ENCODE data around the gene FTHL17.

The FTHL17 gene

DNA sequence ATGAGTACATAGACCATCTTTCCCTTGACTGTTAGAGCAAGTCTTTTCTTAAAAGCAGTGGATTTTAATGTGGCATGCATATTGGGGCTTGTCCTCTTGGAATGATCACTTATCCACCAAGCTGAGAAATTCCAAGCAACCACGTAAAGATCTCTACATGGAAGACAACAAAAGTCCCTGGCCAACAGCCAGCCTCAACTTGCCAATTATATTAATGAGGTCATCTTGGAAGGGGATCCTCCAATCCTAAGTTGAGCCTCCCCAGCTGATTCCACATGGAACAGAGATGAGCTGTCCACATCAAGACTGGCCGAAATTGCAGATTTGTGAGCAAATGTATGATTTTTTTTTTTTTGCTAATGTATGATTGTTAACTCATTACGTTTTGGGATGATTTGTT is 20.6 kb upstream of the FTHL17 start:
- no peaks in the 10 kb centered on the region for H3K36me3 ChIP-seq
- no peaks in the 10 kb centered on the region for H3K9me3 ChIP-seq
- no peak overlapping the region for H3K27ac ChIP-seq
- H3K27me3 ChIP-seq, result no peaks in the 10 kb centered on the region
- H3K4me3 ChIP-seq (ENCODE audit: low read depth in 1 of 2, low read length in 1 of 2), result no peak overlapping the region
- no peak for TF ChIP-seq CTCF (IDR thresholded peaks at IDR 0.05)
- H3K4me1 ChIP-seq (ENCODE audit: control insufficient read depth in 1 of 2, insufficient read depth in 1 of 2, low read depth in 1 of 2, low read length in 1 of 2), result no peaks in the 10 kb centered on the region

- no peak for TF ChIP-seq CTCF (IDR thresholded peaks at IDR 0.05)
- no peak overlapping the region for H3K27ac ChIP-seq
- no peak overlapping the region for H3K4me3 ChIP-seq (ENCODE audit: low read depth in 1 of 2, low read length in 1 of 2)
- H3K4me1 ChIP-seq (ENCODE audit: control insufficient read depth in 1 of 2, insufficient read depth in 1 of 2, low read depth in 1 of 2, low read length in 1 of 2), result no peaks in the 10 kb centered on the region
- no peaks in the 10 kb centered on the region for H3K9me3 ChIP-seq
- no peaks in the 10 kb centered on the region for H3K27me3 ChIP-seq
- no peaks in the 10 kb centered on the region for H3K36me3 ChIP-seq
Observed at GRCh38 chrX:31091819-31092218, 20.0 kb upstream of the FTHL17 start.

GRCh38 chrX:31074522-31074921 is 2.7 kb upstream of the FTHL17 start:
- Histone ChIP-seq H3K9me3 (no peaks in the 10 kb centered on the region), H3K36me3 (no peaks in the 10 kb centered on the region), H3K27me3 (no peaks in the 10 kb centered on the region), H3K4me1 (ENCODE audit: control insufficient read depth in 1 of 2, insufficient read depth in 1 of 2, low read depth in 1 of 2, low read length in 1 of 2) (no peaks in the 10 kb centered on the region), H3K4me3 (ENCODE audit: low read depth in 1 of 2, low read length in 1 of 2) (no peak overlapping the region), H3K27ac (no peak overlapping the region)
- TF ChIP-seq CTCF (IDR thresholded peaks at IDR 0.05), result no peak

- no peak for TF ChIP-seq CTCF (IDR thresholded peaks at IDR 0.05)
- H3K27ac ChIP-seq, result no peak overlapping the region
Observed at GRCh38 chrX:31071262-31071661, 579 bp downstream of the FTHL17 start.

DNA sequence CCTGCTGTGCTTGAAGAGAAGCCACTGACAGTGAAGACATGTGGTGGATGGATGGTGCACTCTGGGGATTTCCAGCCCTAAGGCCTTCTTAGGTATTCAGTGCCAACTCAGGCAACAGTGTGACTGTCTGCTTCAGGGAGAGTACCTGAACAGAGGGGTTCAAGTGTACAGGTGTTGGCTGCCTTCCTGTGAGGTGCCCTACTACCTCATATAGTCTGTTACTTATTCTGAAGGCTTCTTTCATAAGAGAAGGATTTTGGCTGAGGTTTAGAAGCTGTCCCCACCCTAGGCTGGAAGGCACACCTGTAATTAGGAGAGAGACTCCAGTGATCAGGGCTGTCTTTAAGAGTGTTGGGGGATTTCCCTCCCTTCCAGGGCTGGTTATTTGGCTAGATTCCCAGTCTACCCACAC is 1.8 kb downstream of the FTHL17 start:
- no peak for TF ChIP-seq CTCF (IDR thresholded peaks at IDR 0.05)
- H3K4me3 ChIP-seq (ENCODE audit: low read depth in 1 of 2, low read length in 1 of 2), result no peak overlapping the region

More at GRCh38 chrX:31071262-31071661, 579 bp downstream of the FTHL17 start:
- Histone ChIP-seq H3K27me3 (no peaks in the 10 kb centered on the region), H3K36me3 (no peaks in the 10 kb centered on the region), H3K4me3 (ENCODE audit: low read depth in 1 of 2, low read length in 1 of 2) (no peak overlapping the region), H3K4me1 (ENCODE audit: control insufficient read depth in 1 of 2, insufficient read depth in 1 of 2, low read depth in 1 of 2, low read length in 1 of 2) (no peaks in the 10 kb centered on the region), H3K9me3 (no peaks in the 10 kb centered on the region)

GRCh38 chrX:31063114-31063513 is 8.7 kb downstream of the FTHL17 start:
- Histone ChIP-seq H3K9me3 (no peaks in the 10 kb centered on the region), H3K4me1 (ENCODE audit: control insufficient read depth in 1 of 2, insufficient read depth in 1 of 2, low read depth in 1 of 2, low read length in 1 of 2) (no peaks in the 10 kb centered on the region), H3K27me3 (no peaks in the 10 kb centered on the region), H3K36me3 (no peaks in the 10 kb centered on the region), H3K27ac (no peak overlapping the region), H3K4me3 (ENCODE audit: low read depth in 1 of 2, low read length in 1 of 2) (no peak overlapping the region)
- TF ChIP-seq CTCF (IDR thresholded peaks at IDR 0.05), result no peak

More for the DNA sequence above, 1.8 kb downstream of the FTHL17 start:
- no peak overlapping the region for H3K27ac ChIP-seq
- H3K4me1 ChIP-seq (ENCODE audit: control insufficient read depth in 1 of 2, insufficient read depth in 1 of 2, low read depth in 1 of 2, low read length in 1 of 2), result no peaks in the 10 kb centered on the region
- no peaks in the 10 kb centered on the region for H3K9me3 ChIP-seq
- H3K36me3 ChIP-seq, result no peaks in the 10 kb centered on the region
- no peaks in the 10 kb centered on the region for H3K27me3 ChIP-seq

All from neutrophil (primary cell).